ENCODE data around the gene TNFSF4. TPM values are rescaled to one million over a fixed set of nuclear protein-coding genes. Genes with fewer than 3 reads are reported as not detected.
"Not testable (repeated sequence)": the region's sequence is repeated elsewhere in the genome, so short reads cannot be mapped to it uniquely, and the experiment has no call there.

TNFSF4 gene
- total RNA-seq, 1 experiment from 2014 or later: 14.6 TPM

DNA sequence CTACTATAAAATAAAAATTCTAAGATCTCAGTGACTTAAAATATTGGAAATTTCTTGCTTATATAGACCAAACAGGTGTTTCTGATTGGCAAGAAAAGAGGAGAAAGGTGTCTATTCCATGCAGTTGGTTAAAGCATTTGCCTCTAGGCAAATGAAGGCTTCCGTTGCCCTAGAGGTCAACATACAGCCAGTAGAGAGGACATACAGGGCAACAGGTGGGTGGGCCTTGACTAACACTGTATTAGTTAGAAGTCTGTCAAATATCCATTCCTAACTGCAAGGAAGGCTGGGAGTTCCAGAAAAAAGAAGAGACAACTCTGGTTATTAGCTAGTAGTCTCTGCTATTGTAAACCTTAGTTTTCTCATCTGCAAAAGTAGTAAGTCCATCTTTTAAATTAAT lies 43.0 kb downstream of the TNFSF4 start:
- no peak for DNase-seq (ENCODE audit: low read depth)

GRCh38 chr1:173163222-173163621 lies 43.9 kb downstream of the TNFSF4 start:
- no peak for DNase-seq (ENCODE audit: low read depth)

DNA sequence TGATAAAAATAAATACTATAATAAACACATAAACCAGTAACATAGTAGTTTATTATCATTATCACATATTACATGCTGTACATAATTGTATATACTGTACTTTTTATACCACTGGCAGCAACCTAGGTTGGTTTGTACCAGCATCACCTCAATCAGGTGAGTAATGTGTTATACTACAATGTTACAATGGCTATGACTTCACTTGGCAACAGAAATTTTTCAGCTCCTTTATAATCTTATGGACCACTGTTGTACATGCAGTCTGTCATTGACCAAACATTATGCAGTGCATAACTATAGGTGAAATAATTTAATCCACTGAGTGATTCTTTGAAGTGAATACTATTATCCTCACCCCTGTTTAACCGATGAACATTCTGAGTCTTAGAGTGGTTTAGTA lies 44.5 kb downstream of the TNFSF4 start:
- no peak for DNase-seq (ENCODE audit: low read depth)

DNA sequence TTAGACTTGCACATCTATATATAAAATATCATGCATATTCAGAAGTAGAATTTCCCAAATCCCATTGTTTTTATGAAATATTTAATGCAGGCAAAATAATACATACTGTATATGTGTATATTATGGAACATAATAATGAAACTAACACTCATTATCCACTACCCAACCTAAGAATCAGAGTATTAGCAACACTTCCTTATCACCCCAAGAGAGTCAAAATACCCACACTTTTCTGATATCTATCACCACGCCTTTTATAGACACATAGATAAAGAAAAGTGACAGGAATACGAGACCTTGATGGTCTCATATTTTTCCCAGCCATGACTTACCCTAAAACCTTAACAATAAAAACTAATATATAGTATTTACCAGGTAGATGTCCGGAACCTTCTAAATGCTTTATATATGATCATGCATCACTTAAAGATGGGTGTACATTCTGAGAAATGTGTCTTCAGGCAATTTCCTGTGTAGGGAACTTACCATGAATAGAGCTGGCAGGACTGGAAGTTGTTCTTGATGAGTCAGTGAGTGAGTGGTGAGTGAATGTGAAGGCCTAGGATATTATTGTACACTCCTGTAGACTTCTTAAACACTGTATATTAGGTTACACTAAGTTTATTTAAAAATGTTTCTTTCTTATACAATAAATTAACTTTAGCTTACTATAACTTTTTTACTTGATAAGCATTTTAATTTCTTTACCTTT lies 45.5 kb downstream of the TNFSF4 start:
- peak; percentile 75 for DNase-seq (ENCODE audit: low read depth)

GRCh38 chr1:173153964-173154363 lies 53.2 kb downstream of the TNFSF4 start:
- DNase-seq (ENCODE audit: low read depth): not testable (repeated sequence)

- no peak for DNase-seq (ENCODE audit: low read depth)
Measured at GRCh38 chr1:173153503-173153902, 53.6 kb downstream of the TNFSF4 start.

- no peak for DNase-seq (ENCODE audit: low read depth)
Measured at GRCh38 chr1:173152598-173152997, 54.5 kb downstream of the TNFSF4 start.

DNA sequence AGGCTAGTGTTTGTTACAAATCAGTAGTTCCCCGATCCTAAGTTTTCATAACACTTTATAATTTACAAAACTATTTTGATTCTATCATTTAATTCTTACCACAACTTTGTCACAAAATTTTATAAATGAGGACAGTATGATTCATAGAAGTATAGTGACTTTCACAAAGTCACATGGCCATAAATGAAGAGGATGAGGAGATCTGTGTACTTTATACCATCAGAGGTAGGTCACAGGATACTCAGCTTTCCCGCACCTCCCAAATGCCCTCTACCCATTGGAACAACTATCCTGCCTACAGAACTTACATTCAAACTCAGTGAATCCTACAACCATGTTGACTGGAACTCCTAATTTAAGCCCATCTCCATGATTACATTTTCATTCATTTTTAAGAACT lies 56.3 kb downstream of the TNFSF4 start:
- no peak for DNase-seq (ENCODE audit: low read depth)

- DNase-seq (ENCODE audit: low read depth): peak; percentile 63
Measured at GRCh38 chr1:173149887-173150286, 57.2 kb downstream of the TNFSF4 start.

DNA sequence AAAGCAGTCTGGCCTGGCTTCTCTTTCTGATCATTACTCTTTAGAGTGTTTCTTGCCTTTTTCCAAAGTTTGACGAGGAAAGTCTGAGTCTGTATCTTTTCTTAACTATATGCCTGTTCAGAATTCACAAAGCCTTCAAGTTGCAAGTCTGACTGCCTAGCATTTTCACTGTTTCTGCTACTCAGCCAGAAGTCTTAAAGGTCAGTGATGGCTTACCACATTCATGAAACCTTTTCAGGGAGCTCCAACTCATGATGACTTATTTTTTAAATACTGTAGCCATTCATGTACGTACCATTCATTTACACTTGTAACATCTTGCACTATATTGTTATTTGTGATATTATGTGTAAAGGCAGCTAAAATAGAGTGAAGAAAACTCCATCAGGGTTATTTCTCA lies 58.2 kb downstream of the TNFSF4 start:
- DNase-seq (ENCODE audit: low read depth): no peak

DNA sequence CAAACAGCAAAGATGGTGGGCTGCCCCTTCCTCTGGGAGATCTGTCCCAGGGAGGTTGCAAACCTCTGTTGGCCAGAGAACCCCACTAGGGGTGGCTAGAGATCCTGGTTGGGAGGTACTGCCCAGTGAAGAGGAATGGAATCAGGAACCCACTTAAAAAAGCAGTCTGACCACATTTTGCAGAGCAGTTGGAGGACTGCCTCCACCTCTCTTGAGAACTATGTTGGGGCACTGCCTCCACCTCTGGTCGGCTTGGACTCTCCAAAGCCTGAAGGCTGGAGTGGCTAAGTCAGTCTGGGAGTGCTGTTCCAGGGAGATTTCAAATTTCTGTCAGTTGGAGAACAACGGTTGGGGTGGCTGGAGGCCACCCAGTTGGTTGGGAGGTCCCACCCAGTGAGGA lies 58.6 kb downstream of the TNFSF4 start:
- DNase-seq (ENCODE audit: low read depth): no peak

DNA sequence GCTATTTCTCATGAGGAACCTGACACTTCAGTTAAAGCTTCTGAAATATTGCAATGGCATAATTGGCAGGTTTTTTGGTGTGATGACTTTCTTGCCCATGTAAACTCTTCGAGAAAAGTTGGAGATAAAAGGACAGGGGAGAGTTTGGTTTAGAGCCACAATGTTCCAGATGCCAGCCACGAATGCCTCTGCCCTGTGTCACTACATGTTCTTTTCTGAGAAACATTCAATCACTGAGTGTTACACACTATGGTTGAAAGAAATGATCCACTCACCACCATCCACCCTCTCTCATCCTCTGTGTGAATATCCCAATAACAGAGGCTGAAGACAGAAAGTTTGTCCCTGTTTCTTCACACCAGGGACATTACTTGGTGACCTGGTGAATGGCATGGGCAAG lies 66.4 kb downstream of the TNFSF4 start:
- no peak for DNase-seq (ENCODE audit: low read depth)

GRCh38 chr1:173139706-173140105 lies 67.4 kb downstream of the TNFSF4 start:
- no peak for DNase-seq (ENCODE audit: low read depth)

DNA sequence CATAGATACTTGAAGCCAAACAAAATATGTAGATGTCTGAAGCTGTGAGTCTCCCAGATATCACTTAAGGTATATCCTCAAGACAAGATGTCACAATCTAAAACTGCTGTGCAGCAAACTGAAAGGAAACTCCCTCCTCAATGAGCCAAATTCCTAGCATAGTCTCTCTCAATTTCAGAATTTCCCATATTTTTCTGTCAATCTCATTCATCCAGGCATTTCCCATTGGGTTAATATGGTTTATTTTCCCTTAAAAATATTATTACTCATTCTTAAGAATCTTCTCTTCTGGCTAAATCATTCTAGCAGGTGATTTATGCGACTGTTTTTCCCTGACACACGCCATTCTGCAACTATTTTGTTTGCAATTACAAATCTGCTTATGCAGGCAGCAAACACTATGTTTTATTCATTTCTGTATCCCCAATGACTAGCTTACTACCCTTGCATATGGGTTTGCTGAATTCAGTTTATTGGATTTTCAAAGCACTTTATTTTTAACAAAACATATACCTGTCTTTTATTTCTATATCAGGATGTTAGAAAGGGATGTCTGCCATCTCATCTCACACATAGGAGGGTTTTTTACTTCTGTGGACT lies 69.9 kb downstream of the TNFSF4 start:
- no peak for DNase-seq (ENCODE audit: low read depth)

- no peak for DNase-seq (ENCODE audit: low read depth)
Measured at GRCh38 chr1:173134800-173135199, 72.3 kb downstream of the TNFSF4 start.

- no peak for DNase-seq (ENCODE audit: low read depth)
Measured at GRCh38 chr1:173134029-173134428, 73.1 kb downstream of the TNFSF4 start.

Other genes starting within 250 kb of the TNFSF4 start
- gene TNFSF18, start 156.4 kb downstream of the TNFSF4 start, total RNA-seq (2014; rRNA removed; shearing (Covaris generic)): 11.5 and 14.2 TPM in 2 replicates